HepG2 (cell line): ENCODE results near the gene SMIM29. TPM values are rescaled to one million over a fixed set of nuclear protein-coding genes. Genes with fewer than 3 reads are reported as not detected.
A peak's percentile ranks its signal among the peaks of the same experiment; 100 is the strongest.

Source experiments
- AHR ChIP-seq: IDR thresholded peaks from 2 replicates; pipeline ENCODE4 v1.6.1; 2018; ENCODE audit warnings: missing genetic modification reagents, missing compliant biosample characterization
- DMTF1 ChIP-seq: sonication (generic); formaldehyde crosslinking; IDR thresholded peaks from 2 replicates; pipeline ENCODE4 v1.4.0; 2020; ENCODE audit warnings: mild to moderate bottlenecking, missing genetic modification reagents
- FOXO4 ChIP-seq: sonication (generic); formaldehyde crosslinking; conservative IDR thresholded peaks from 2 replicates; pipeline ENCODE4 v1.8.1; 2023; ENCODE audit warnings: missing genetic modification reagents
- MAFK ChIP-seq, 2 experiments: IDR thresholded peaks in 1 of 2; conservative IDR thresholded peaks in 1 of 2; 2 replicates each; pipeline ENCODE4 v1.6.1; 2011; ENCODE audit warnings: improper control_type of control experiment in 2 of 2, low read length in 2 of 2
- MNT ChIP-seq: fragments of 450-650 bp; IDR thresholded peaks from 2 replicates; pipeline ENCODE4 v1.6.1; 2016
- MXD3 ChIP-seq: IDR thresholded peaks from 2 replicates; pipeline ENCODE4 v1.6.1; 2016; ENCODE audit warnings: mild to moderate bottlenecking, missing biosample characterization, missing genetic modification reagents
- MYNN ChIP-seq: sonication (generic); formaldehyde crosslinking; IDR thresholded peaks from 2 replicates; pipeline ENCODE4 v1.4.0; 2020; ENCODE audit warnings: mild to moderate bottlenecking, low read depth, missing genetic modification reagents
- SAFB2 ChIP-seq: sonication (generic); formaldehyde crosslinking; IDR thresholded peaks from 2 replicates; pipeline ENCODE4 v1.5.1; 2020; ENCODE audit warnings: missing genetic modification reagents, low read depth, mild to moderate bottlenecking, borderline replicate concordance
- SCMH1 ChIP-seq: sonication (generic); formaldehyde crosslinking; IDR thresholded peaks from 2 replicates; pipeline ENCODE4 v1.9.0; 2021; ENCODE audit warnings: missing genetic modification reagents, mild to moderate bottlenecking, borderline replicate concordance
- SMARCE1 ChIP-seq: fragments of 450-650 bp; IDR thresholded peaks from 2 replicates; pipeline ENCODE4 v1.6.1; 2017; ENCODE audit warnings: borderline replicate concordance
- SNAPC4 ChIP-seq: sonication (generic); formaldehyde crosslinking; IDR thresholded peaks from 2 replicates; pipeline ENCODE4 v1.4.0; 2020; ENCODE audit warnings: mild to moderate bottlenecking, missing genetic modification reagents
- SOX5 ChIP-seq: IDR thresholded peaks from 2 replicates; pipeline ENCODE4 v1.6.1; 2016; ENCODE audit warnings: borderline replicate concordance
- YEATS4 ChIP-seq: sonication (generic); formaldehyde crosslinking; IDR thresholded peaks from 2 replicates; pipeline ENCODE4 v1.4.0; 2020; ENCODE audit warnings: missing genetic modification reagents, borderline replicate concordance
- ZFY ChIP-seq: sonication (generic); formaldehyde crosslinking; IDR thresholded peaks from 2 replicates; pipeline ENCODE4 v1.4.0; 2020; ENCODE audit warnings: missing genetic modification reagents
- ZNF17 ChIP-seq: sonication (generic); formaldehyde crosslinking; IDR thresholded peaks from 2 replicates; pipeline ENCODE4 v1.5.0; 2020; ENCODE audit warnings: mild to moderate bottlenecking, missing genetic modification reagents
- ZNF335 ChIP-seq: sonication (generic); formaldehyde crosslinking; IDR thresholded peaks from 2 replicates; pipeline ENCODE4 v1.4.0; 2020; ENCODE audit warnings: missing genetic modification reagents
- ZNF629 ChIP-seq: sonication (generic); formaldehyde crosslinking; conservative IDR thresholded peaks from 2 replicates; pipeline ENCODE4 v1.5.0; 2020; ENCODE audit warnings: missing genetic modification reagents
- ZNF749 ChIP-seq: sonication (generic); formaldehyde crosslinking; IDR thresholded peaks from 2 replicates; pipeline ENCODE4 v1.8.0; 2022; ENCODE audit warnings: mild to moderate bottlenecking, missing genetic modification reagents, moderate library complexity, borderline replicate concordance
- polyA plus RNA-seq, 8 experiments: library from polyadenylated mRNA; depleted of rRNA in 3 of 8; stranded (reverse) in 7 of 8; unstranded in 1 of 8; fragments of >200 nt; fragmentation: Illumina TruSeq in 4 of 8; extraction: Trizol in 4 of 8; gene quantifications; 2 replicates each; pipeline versions ENCODE4 v1.2.1 to v1.2.3, GENCODE V29; 2011 to 2016; ENCODE audit warnings: low read depth in 4 of 8, missing spikeins in 1 of 8, mixed read lengths in 1 of 8; ENCODE audit not compliant: insufficient read depth in 1 of 8
- total RNA-seq, 5 experiments: library from RNA; depleted of rRNA; stranded (reverse); fragments of >200 nt; fragmentation: Illumina TruSeq; extraction: Trizol; gene quantifications; 2 replicates each; pipeline ENCODE4 v1.2.3, GENCODE V29; 2016; ENCODE audit warnings: low read depth in 1 of 5

SMIM29 gene
- total and polyA plus RNA-seq, 2 of the 13 experiments (the other 11 are each of a cell fraction or from before 2014, with no cell fraction given), result 8.8 to 15.3 TPM

GRCh38 chr6:34237722-34238584 is 10.9 kb downstream of the SMIM29 start (continued):
- TF ChIP-seq FOXO4 (no peak), ZNF749 (CRISPR knock-in tag) (peak; percentile 99), SCMH1 (CRISPR knock-in tag) (no peak), ZNF17 (CRISPR knock-in tag) (no peak), ZFY (peak; percentile 95), MAFK (conservative IDR thresholded peaks at IDR 0.05 in 1 of 2, IDR thresholded peaks at IDR 0.05 in 1 of 2; ENCODE audit: low read length in 2 of 2) (no peak), ZNF629 (CRISPR knock-in tag) (peak; percentile 57), YEATS4 (CRISPR knock-in tag) (peak; percentile 99), MNT (no peak), MXD3 (CRISPR knock-in tag) (peak; percentile 99), DMTF1 (peak; percentile 65; the same call in 1 of the 2 replicates), SAFB2 (CRISPR knock-in tag) (peak; percentile 99), SNAPC4 (CRISPR knock-in tag) (peak; percentile 84; the same call in 1 of the 2 replicates), SMARCE1 (no peak), ZNF335 (0 out of 2 replicates have a peak, but pooled peaks have one; percentile 61), AHR (CRISPR knock-in tag) (no peak), MYNN (CRISPR knock-in tag) (peak; percentile 81; the same call in 1 of the 2 replicates), SOX5 (CRISPR knock-in tag) (no peak; the same call in 1 of the 2 replicates)
